CD14-positive monocyte (primary cell): ENCODE results near the gene KBTBD12. TPM values are rescaled to one million over a fixed set of nuclear protein-coding genes. Genes with fewer than 3 reads are reported as not detected.

Experiments used
- DNase-seq, 3 donors: peaks; one replicate each; pipeline ENCODE4 v3.0.0-alpha.2; 2011 to 2022
- H2AFZ ChIP-seq: 2 replicates; pipeline ENCODE4 v1.6.0; 2012; ENCODE audit warnings: mild to moderate bottlenecking, low read depth, low read length, inconsistent platforms; ENCODE audit not compliant: insufficient read depth, poor library complexity, severe bottlenecking
- H3K27ac ChIP-seq, 2 donors: 1 replicate in 1 of 2; 2 replicates in 1 of 2; pipeline ENCODE4 v1.5.1; 2012 to 2013; ENCODE audit warnings: low read length in 2 of 2, control low read depth in 1 of 2, inconsistent platforms in 1 of 2, low read depth in 1 of 2, mild to moderate bottlenecking in 1 of 2
- H3K27me3 ChIP-seq, 2 donors: one replicate each; pipeline versions ENCODE4 v1.6.0 to v1.6.1; 2011 to 2013; ENCODE audit warnings: low read length in 2 of 2; ENCODE audit not compliant: control insufficient read depth in 2 of 2, insufficient read depth in 2 of 2
- H3K36me3 ChIP-seq, 2 donors: replicated peaks in 1 of 2; 1 replicate in 1 of 2; 2 replicates in 1 of 2; pipeline versions ENCODE4 v1.5.1 to v1.6.1; 2012 to 2013; ENCODE audit warnings: low read length in 2 of 2, control low read depth in 1 of 2, inconsistent platforms in 1 of 2, mild to moderate bottlenecking in 1 of 2; ENCODE audit not compliant: insufficient read depth in 2 of 2, control insufficient read depth in 1 of 2
- H3K4me1 ChIP-seq, 2 donors: 1 replicate in 1 of 2; 2 replicates in 1 of 2; pipeline versions ENCODE4 v1.5.1 to v1.6.1; 2012 to 2013; ENCODE audit warnings: low read length in 2 of 2, control low read depth in 1 of 2, inconsistent platforms in 1 of 2, mild to moderate bottlenecking in 1 of 2, moderate library complexity in 1 of 2; ENCODE audit not compliant: insufficient read depth in 2 of 2, control insufficient read depth in 1 of 2
- H3K4me2 ChIP-seq: replicated peaks from 2 replicates; pipeline ENCODE3; 2012; ENCODE audit warnings: low read length, moderate library complexity, mild to moderate bottlenecking; ENCODE audit not compliant: poor library complexity, severe bottlenecking; ENCODE audit errors: extremely low read depth
- H3K4me3 ChIP-seq, 3 experiments: fragments of 200-600 bp in 1 of 3; sonication (generic) in 1 of 3; replicated peaks in 1 of 3; 1 replicate in 2 of 3; 2 replicates in 1 of 3; pipeline ENCODE4 v1.5.1; 2011 to 2013; ENCODE audit warnings: low read length in 3 of 3, mild to moderate bottlenecking in 3 of 3, control low read depth in 2 of 3, low read depth in 2 of 3, inconsistent platforms in 1 of 3, moderate library complexity in 1 of 3
- H3K79me2 ChIP-seq: 2 replicates; pipeline ENCODE4 v1.6.0; 2012; ENCODE audit warnings: mild to moderate bottlenecking, control low read depth, inconsistent platforms, low read length, moderate library complexity; ENCODE audit not compliant: insufficient read depth
- H3K9ac ChIP-seq: 2 replicates; pipeline ENCODE4 v1.6.0; 2017; ENCODE audit warnings: low read length, mild to moderate bottlenecking; ENCODE audit not compliant: insufficient read depth, poor library complexity, severe bottlenecking
- H3K9me3 ChIP-seq, 2 donors: replicated peaks in 1 of 2; 1 replicate in 1 of 2; 2 replicates in 1 of 2; pipeline versions ENCODE4 v1.5.1 to v1.6.1; 2012 to 2013; ENCODE audit warnings: low read length in 2 of 2, control low read depth in 1 of 2; ENCODE audit not compliant: control insufficient read depth in 1 of 2, insufficient read depth in 1 of 2
- H4K20me1 ChIP-seq: 2 replicates; pipeline ENCODE4 v1.6.0; 2012; ENCODE audit warnings: mild to moderate bottlenecking, low read length, control low read depth, moderate library complexity; ENCODE audit not compliant: insufficient read depth
- H3K27ac Mint-ChIP-seq, 7 donors: one replicate each; pipeline ENCODE4 v1.8.0; 2020; ENCODE audit warnings: mild to moderate bottlenecking in 7 of 7, mixed read lengths in 7 of 7, moderate library complexity in 6 of 7, inconsistent platforms in 2 of 7
- H3K27me3 Mint-ChIP-seq, 3 donors: one replicate each; pipeline ENCODE4 v1.8.0; 2021 to 2022; ENCODE audit warnings: low read depth in 3 of 3, mild to moderate bottlenecking in 3 of 3, mixed read lengths in 3 of 3, moderate library complexity in 3 of 3, inconsistent platforms in 1 of 3
- H3K36me3 Mint-ChIP-seq, 2 donors: one replicate each; pipeline ENCODE4 v1.8.0; 2020; ENCODE audit warnings: mixed read lengths in 2 of 2, inconsistent platforms in 1 of 2, mild to moderate bottlenecking in 1 of 2
- H3K4me1 Mint-ChIP-seq: one replicate; pipeline ENCODE4 v1.8.0; 2020; ENCODE audit warnings: mild to moderate bottlenecking, mixed read lengths
- H3K4me3 Mint-ChIP-seq, 2 donors: one replicate each; pipeline ENCODE4 v1.8.0; 2020; ENCODE audit warnings: mild to moderate bottlenecking in 2 of 2, mixed read lengths in 2 of 2, moderate library complexity in 1 of 2
- H3K9me3 Mint-ChIP-seq, 7 donors: one replicate each; pipeline ENCODE4 v1.8.0; 2020 to 2022; ENCODE audit warnings: mixed read lengths in 7 of 7, mild to moderate bottlenecking in 6 of 7, moderate library complexity in 6 of 7, inconsistent platforms in 2 of 7
- CTCF ChIP-seq: fragments of 200-600 bp; IDR thresholded peaks from one replicate; pipeline ENCODE4 v1.8.0; 2022; ENCODE audit warnings: antibody characterized with exemption, mild to moderate bottlenecking
- WGBS: methylation state at CpG from one replicate; pipeline ENCODE4 v1.1.5; 2013; ENCODE audit warnings: missing lambda C conversion rate; ENCODE audit not compliant: insufficient coverage; 5-methylcytosine and 5-hydroxymethylcytosine counted together
- intact Hi-C, 2 donors: fragments of 100-400 bp; cut with micrococcal nuclease; formaldehyde crosslinking; loops; one replicate each; pipeline versions ENCODE4 v1.15.0 to v1.15.1; 2023
- polyA plus RNA-seq, 3 donors: library from polyadenylated mRNA; depleted of rRNA in 1 of 3; unstranded in 2 of 3; stranded (reverse) in 1 of 3; fragments of 300-500 nt in 2 of 3; fragments of >200 nt in 1 of 3; fragmentation: Illumina TruSeq in 2 of 3; gene quantifications; 1 replicate in 2 of 3; 2 replicates in 1 of 3; pipeline ENCODE4 v1.2.3, GENCODE V29; 2012 to 2021

The KBTBD12 gene
- polyA plus RNA-seq, 3 donors, result not detected

- H3K9ac ChIP-seq, result no peak overlapping the region
- H3K9me3 ChIP-seq, result no peaks in the 10 kb centered on the region
- no peak overlapping the region for H3K27ac Mint-ChIP-seq
- no peaks in the 10 kb centered on the region for H3K9me3 Mint-ChIP-seq
- 0% methylated on average over 1 of the region's 2 CpGs for WGBS
- peak overlapping the region; percentile 27 for H2AFZ ChIP-seq
- H3K79me2 ChIP-seq, result no peaks in the 10 kb centered on the region
- H3K4me2 ChIP-seq, result no peak overlapping the region
- no peaks in the 10 kb centered on the region for H3K27me3 ChIP-seq
- TF ChIP-seq CTCF, result no peak
- H3K4me3 Mint-ChIP-seq, result peak overlapping the region in 1 of 2 donors; percentile 26
- no peak overlapping the region for H3K27ac ChIP-seq
- H3K36me3 ChIP-seq, result no peaks in the 10 kb centered on the region
- H3K4me1 ChIP-seq, result peaks cover 0 to 6% of the 10 kb centered on the region in 2 donors
- intact Hi-C loops, result no loop called here
- DNase-seq, result no peak
- H3K36me3 Mint-ChIP-seq, result no peaks in the 10 kb centered on the region
- no peaks in the 10 kb centered on the region for H4K20me1 ChIP-seq
- H3K4me3 ChIP-seq, result no peak overlapping the region
- peaks cover 11% of the 10 kb centered on the region for H3K4me1 Mint-ChIP-seq
- peaks cover 0 to 4% (median 0%) of the 10 kb centered on the region in 3 donors for H3K27me3 Mint-ChIP-seq
Observed at GRCh38 chr3:127925384-127925783, 10.4 kb downstream of the KBTBD12 start.

GRCh38 chr3:127927829-127928604 is 13.0 kb downstream of the KBTBD12 start:
- no peaks in the 10 kb centered on the region for H3K36me3 ChIP-seq
- Mint-ChIP-seq H3K36me3 (no peaks in the 10 kb centered on the region), H3K27ac (no peak overlapping the region), H3K9me3 (no peaks in the 10 kb centered on the region), H3K4me1 (peaks cover 11% of the 10 kb centered on the region), H3K4me3 (no peak overlapping the region), H3K27me3 (peaks cover 0 to 2% (median 0%) of the 10 kb centered on the region in 3 donors)
- no CpG with 5 or more reads among the region's 3 CpGs for WGBS
- TF ChIP-seq CTCF, result no peak
- no peak overlapping the region for H3K4me3 ChIP-seq
- no peak overlapping the region for H3K27ac ChIP-seq
- H3K9me3 ChIP-seq, result no peaks in the 10 kb centered on the region
- intact Hi-C loops, result no loop called here
- no peak overlapping the region for H2AFZ ChIP-seq
- no peak for DNase-seq
- H3K27me3 ChIP-seq, result no peaks in the 10 kb centered on the region
- no peak overlapping the region for H3K9ac ChIP-seq
- H3K4me1 ChIP-seq, result peaks cover 0 to 6% of the 10 kb centered on the region in 2 donors
- no peaks in the 10 kb centered on the region for H3K79me2 ChIP-seq
- H3K4me2 ChIP-seq, result no peak overlapping the region
- no peaks in the 10 kb centered on the region for H4K20me1 ChIP-seq
